Transverse colon (tissue), 3 donors: ENCODE results near the gene AGPAT2.

ENCODE experiments used
- POLR2A ChIP-seq: fragments of 450-650 bp; IDR thresholded peaks from one replicate; pipeline ENCODE4 v1.6.1; 2016; ENCODE audit warnings: antibody characterized with exemption, mild to moderate bottlenecking, moderate library complexity
- TF ChIP-seq, protein P1 (sequence below), 5 experiments: fragments of 200-600 bp in 3 of 5; fragments of 450-650 bp in 2 of 5; sonication (generic) in 3 of 5; IDR thresholded peaks; 1 replicate in 2 of 5; 2 replicates in 3 of 5; pipeline ENCODE4 v1.5.1; 2016 to 2017; ENCODE audit warnings: antibody characterized with exemption in 5 of 5, inconsistent platforms in 3 of 5, mild to moderate bottlenecking in 2 of 5, moderate library complexity in 1 of 5

DNA sequence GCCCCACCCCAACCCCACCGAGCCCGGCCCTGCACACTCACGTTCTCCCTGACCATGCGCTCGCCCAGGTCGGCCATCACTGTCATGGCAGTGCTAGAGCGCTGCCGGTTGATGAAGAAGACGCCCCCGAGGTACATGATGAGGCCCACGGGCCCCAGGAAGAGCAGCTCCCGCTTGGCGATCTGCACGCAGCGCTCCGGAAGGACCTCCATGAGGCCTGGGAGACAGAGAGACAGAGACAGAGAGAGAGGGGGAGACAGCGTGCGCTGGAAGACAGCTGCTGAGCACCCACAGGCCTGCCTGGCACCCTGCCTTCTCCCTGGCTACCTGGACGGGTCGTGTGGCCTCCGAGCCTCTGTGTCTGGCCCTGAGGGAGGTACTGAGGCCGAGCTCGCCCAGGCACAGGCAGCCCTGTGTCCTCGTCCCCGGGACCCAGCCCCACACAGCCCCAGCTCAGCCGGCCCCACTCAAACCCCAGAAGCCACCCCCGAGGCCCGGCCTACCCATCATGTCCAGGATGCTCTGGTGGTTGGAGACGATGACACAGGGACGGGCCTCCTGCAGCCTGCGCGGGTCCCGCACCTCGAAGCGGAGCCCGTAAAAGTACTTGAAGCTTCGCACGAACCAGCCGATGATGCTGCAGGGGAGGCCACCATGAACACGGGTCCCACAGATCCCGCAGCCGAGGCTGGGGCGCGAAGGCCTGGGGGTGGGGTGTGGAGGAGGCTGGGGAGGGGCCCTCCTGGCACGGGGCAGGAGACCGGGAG lies 10.2 kb downstream of the AGPAT2 start:
- TF ChIP-seq POLR2A, result no peak
- TF ChIP-seq, protein P1, sequence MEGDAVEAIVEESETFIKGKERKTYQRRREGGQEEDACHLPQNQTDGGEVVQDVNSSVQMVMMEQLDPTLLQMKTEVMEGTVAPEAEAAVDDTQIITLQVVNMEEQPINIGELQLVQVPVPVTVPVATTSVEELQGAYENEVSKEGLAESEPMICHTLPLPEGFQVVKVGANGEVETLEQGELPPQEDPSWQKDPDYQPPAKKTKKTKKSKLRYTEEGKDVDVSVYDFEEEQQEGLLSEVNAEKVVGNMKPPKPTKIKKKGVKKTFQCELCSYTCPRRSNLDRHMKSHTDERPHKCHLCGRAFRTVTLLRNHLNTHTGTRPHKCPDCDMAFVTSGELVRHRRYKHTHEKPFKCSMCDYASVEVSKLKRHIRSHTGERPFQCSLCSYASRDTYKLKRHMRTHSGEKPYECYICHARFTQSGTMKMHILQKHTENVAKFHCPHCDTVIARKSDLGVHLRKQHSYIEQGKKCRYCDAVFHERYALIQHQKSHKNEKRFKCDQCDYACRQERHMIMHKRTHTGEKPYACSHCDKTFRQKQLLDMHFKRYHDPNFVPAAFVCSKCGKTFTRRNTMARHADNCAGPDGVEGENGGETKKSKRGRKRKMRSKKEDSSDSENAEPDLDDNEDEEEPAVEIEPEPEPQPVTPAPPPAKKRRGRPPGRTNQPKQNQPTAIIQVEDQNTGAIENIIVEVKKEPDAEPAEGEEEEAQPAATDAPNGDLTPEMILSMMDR (IDR thresholded peaks at IDR 0.05), result no peak
